ENCODE measurements around the gene NOL9. TPM values are rescaled to one million over a fixed set of nuclear protein-coding genes. Genes with fewer than 3 reads are reported as not detected.

Gene NOL9
- polyA plus RNA-seq, 1 of the 3 experiments (the other 2 are of a cell fraction) = 7.1 TPM

GRCh38 chr1:6588128-6588892 lies 34.0 kb upstream of the NOL9 start (continued):
- TF ChIP-seq ZBTB33 (IDR thresholded peaks at IDR 0.05; ENCODE audit: borderline replicate concordance, low read depth) (no peak), FOSL2 (IDR thresholded peaks at IDR 0.05; ENCODE audit: borderline replicate concordance, low read depth) (no peak), EP300 (IDR thresholded peaks at IDR 0.05; ENCODE audit: borderline replicate concordance in 1 of 2, low read depth in 1 of 2, low read length in 1 of 2) (no peak), TCF12 (IDR thresholded peaks at IDR 0.05) (no peak), MAX (IDR thresholded peaks at IDR 0.05; ENCODE audit: low read depth) (no peak), EZH2phosphoT487 (IDR thresholded peaks at IDR 0.05; ENCODE audit: borderline replicate concordance, low read depth) (no peak), ELF1 (IDR thresholded peaks at IDR 0.05) (no peak)

GRCh38 chr1:6587261-6588005 lies 33.1 kb upstream of the NOL9 start:
- peak; percentile 12 for DNase-seq
- Histone ChIP-seq H3K9me2 (no peaks in the 10 kb centered on the region), H3K9ac (no peak overlapping the region), H3K27me3 (ENCODE audit: insufficient read depth) (no peaks in the 10 kb centered on the region), H3F3A (replicated peaks; ENCODE audit: insufficient read depth) (no peaks in the 10 kb centered on the region), H3K9me3 (no peaks in the 10 kb centered on the region), H2AFZ (ENCODE audit: low read depth) (no peak overlapping the region), H3K4me2 (no peak overlapping the region), H3K4me1 (ENCODE audit: control insufficient read depth in 1 of 2, insufficient read depth in 2 of 2, low read depth in 1 of 2, low read length in 1 of 2) (no peaks in the 10 kb centered on the region), H3K79me2 (ENCODE audit: insufficient read depth) (peaks cover 4% of the 10 kb centered on the region; the same call in 1 of the 2 replicates), H4K20me1 (ENCODE audit: insufficient read depth) (no peaks in the 10 kb centered on the region), H3K4me3 (ENCODE audit: low read depth in 2 of 2, low read length in 1 of 2) (no peak overlapping the region), H3K36me3 (replicated peaks in 1 of 2; ENCODE audit: control insufficient read depth in 1 of 2, insufficient read depth in 2 of 2, low read length in 1 of 2) (peaks cover 0 to 30% of the 10 kb centered on the region in 2 experiments), H3K27ac (ENCODE audit: low read depth in 2 of 2, low read length in 1 of 2) (no peak overlapping the region)
- TF ChIP-seq MAX (IDR thresholded peaks at IDR 0.05; ENCODE audit: low read depth) = no peak
- TF ChIP-seq GATA2 (CRISPR knock-in tag; IDR thresholded peaks at IDR 0.05) = no peak
- TF ChIP-seq SIN3A (IDR thresholded peaks at IDR 0.05; ENCODE audit: borderline replicate concordance, low read depth, low read length) = no peak
- no peak for TF ChIP-seq TEAD4 (IDR thresholded peaks at IDR 0.05; ENCODE audit: borderline replicate concordance, insufficient read depth)
- TF ChIP-seq CHD2 (IDR thresholded peaks at IDR 0.05; ENCODE audit: low read length, partially characterized antibody) = no peak
- TF ChIP-seq ZBTB33 (IDR thresholded peaks at IDR 0.05; ENCODE audit: borderline replicate concordance, low read depth) = no peak
- no peak for TF ChIP-seq RCOR1 (IDR thresholded peaks at IDR 0.05; ENCODE audit: low read length)
- no peak for TF ChIP-seq IRF3 (IDR thresholded peaks at IDR 0.05; ENCODE audit: low read depth, low read length)
- no peak for TF ChIP-seq SMC3 (IDR thresholded peaks at IDR 0.05; ENCODE audit: low read depth, low read length)
- no peak for TF ChIP-seq EP300 (IDR thresholded peaks at IDR 0.05; ENCODE audit: borderline replicate concordance in 1 of 2, low read depth in 1 of 2, low read length in 1 of 2)
- TF ChIP-seq RFX5 (IDR thresholded peaks at IDR 0.05; ENCODE audit: low read length) = no peak
- no peak for TF ChIP-seq MEF2A (IDR thresholded peaks at IDR 0.05; ENCODE audit: borderline replicate concordance, low read depth)
- no peak for TF ChIP-seq FOSL2 (IDR thresholded peaks at IDR 0.05; ENCODE audit: borderline replicate concordance, low read depth)
- no peak for TF ChIP-seq REST (IDR thresholded peaks at IDR 0.05; ENCODE audit: low read depth, low read length)
- TF ChIP-seq JUND (IDR thresholded peaks at IDR 0.05) = no peak
- ChIA-PET POLR2A (no interaction called here), CTCF (no interaction called here)
- 94% methylated on average over 6 of the region's 13 CpGs for WGBS (ENCODE audit: low lambda C conversion rate)
